ENCODE results near the gene SRD5A3. TPM values are rescaled to one million over a fixed set of nuclear protein-coding genes. Genes with fewer than 3 reads are reported as not detected.

SRD5A3 gene
- total RNA-seq, 2 experiments from 2014 or later = 12.9 to 15.9 TPM

GRCh38 chr4:55416176-55416575, 70.1 kb downstream of the SRD5A3 start:
- intact Hi-C loops (cut with micrococcal nuclease) = no loop called here
- Mint-ChIP-seq H3K4me1 (ENCODE audit: low read depth) (peaks cover 2% of the 10 kb centered on the region), H3K36me3 (ENCODE audit: low read depth) (peaks cover 26% of the 10 kb centered on the region), H3K27ac (no peak overlapping the region), H3K9me3 (no peaks in the 10 kb centered on the region), H3K4me3 (no peak overlapping the region), H3K27me3 (no peaks in the 10 kb centered on the region)
- ChIA-PET CTCF (interaction anchor here (1.1 to 1.6 kb wide), 3 partner anchors 12 to 70 kb away, joined by 3 read pairs; partner anchors contain the start of gene SRD5A3), POLR2A (no interaction called here)
- no peak for TF ChIP-seq CTCF (IDR thresholded peaks at IDR 0.05)
- ATAC-seq (no peak), DNase-seq (no peak)

Other genes with a start within 250 kb of the SRD5A3 start
- gene KDR, start 220.6 kb upstream of the SRD5A3 start, total RNA-seq = not detected
- gene TMEM165, start 49.7 kb downstream of the SRD5A3 start, total RNA-seq = 10 to 100 TPM; 46.6 to 46.9 TPM
- 1 to 10 TPM; 8.2 to 8.8 TPM for gene CLOCK, start 200.7 kb downstream of the SRD5A3 start, total RNA-seq
- gene PDCL2, start 246.0 kb downstream of the SRD5A3 start, total RNA-seq = not detected